Stimulated activated CD8-positive, alpha-beta memory T cell treated with anti-CD3 and anti-CD28 coated beads, Interleukin-15, amount 100 ng/mL, for 1 hour (primary cell): Measurements from ENCODE around the gene VPS51.
"Not testable (repeated sequence)": the region's sequence is repeated elsewhere in the genome, so short reads cannot be mapped to it uniquely, and the experiment has no call there.

ENCODE experiments used
- DNase-seq: peaks from one replicate; pipeline ENCODE4 v3.0.0-alpha.2; 2020; ENCODE audit warnings: low read depth

Gene VPS51

DNA sequence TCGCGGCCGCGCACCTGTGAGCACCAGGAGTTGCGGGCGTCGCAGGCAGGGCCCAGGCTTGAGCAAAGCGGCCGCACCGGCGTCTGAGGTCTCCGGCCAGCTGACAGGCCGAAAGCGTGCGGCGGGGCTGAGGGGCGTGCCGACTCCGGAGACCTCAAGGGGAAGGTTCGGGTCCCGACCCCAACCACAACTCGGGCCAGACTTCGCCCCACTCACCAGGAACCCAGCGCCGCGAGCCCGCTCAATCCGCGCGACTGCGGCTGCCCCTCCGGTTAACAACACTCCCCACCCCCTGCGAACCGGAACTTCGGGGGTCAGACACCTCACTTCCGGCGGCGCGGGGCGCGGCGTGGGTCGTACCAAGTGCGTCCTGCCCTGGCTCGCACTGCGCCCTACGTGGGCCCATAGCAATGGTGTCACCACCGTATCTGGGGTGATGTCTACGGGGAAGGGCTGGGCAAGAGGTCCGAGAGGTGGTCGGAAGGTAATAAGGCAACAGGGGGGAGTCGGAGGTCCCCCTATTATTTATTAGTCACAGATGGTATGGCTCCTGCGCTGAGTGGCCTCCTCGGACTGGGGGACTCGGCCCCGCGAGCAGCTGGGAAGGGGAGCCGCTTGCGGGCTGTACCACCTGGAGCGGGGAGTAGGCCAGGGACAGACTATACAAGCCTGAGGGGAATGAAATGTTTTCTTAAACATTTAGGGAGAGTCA, 38.4 kb downstream of the VPS51 start, which contains the start of gene SYVN1:
Gene SYVN1 (minus strand): TSS at position 280 of the 712 bp plus-strand sequence. CDS start 918 bp downstream, outside the sequence.
- peak; percentile 81 for DNase-seq

DNA sequence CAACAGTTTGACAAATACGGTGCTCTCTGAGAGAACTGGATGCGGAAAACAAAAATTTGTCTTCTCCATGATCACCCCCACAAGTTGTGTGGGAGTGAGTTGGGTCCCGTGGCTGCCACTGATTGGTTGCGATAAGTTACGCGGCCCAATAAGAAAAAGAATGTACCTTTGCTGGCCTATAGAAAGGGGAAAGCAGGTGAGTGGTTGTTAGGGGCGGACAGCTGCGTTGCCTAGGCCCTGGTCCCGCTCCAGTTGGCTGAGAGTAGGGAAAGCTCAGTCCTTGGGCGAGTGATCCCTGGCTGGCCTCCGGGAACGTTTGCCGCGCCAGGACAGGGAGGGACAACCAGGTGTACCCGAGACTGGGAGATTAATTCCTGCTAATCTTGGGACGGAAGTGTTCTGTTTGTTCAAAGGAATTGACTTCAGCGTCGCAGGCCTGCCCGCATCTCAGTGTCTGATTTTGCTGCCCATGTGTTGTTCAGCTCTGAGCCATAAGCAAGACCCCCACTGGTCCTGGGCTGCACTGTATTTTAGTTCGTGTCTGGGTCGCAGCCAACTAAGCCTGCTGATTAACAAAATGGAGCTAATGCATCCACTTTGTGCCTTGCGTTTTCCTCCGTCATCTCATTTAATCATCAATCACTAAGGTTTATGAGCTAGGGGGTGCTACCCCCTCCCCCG, 39.1 kb downstream of the VPS51 start:
- peak; percentile 59 for DNase-seq

- DNase-seq = no peak
Observed at GRCh38 chr11:65135633-65136145, 39.7 kb downstream of the VPS51 start.

- DNase-seq = no peak
Observed at GRCh38 chr11:65136515-65137096, 40.6 kb downstream of the VPS51 start.

DNA sequence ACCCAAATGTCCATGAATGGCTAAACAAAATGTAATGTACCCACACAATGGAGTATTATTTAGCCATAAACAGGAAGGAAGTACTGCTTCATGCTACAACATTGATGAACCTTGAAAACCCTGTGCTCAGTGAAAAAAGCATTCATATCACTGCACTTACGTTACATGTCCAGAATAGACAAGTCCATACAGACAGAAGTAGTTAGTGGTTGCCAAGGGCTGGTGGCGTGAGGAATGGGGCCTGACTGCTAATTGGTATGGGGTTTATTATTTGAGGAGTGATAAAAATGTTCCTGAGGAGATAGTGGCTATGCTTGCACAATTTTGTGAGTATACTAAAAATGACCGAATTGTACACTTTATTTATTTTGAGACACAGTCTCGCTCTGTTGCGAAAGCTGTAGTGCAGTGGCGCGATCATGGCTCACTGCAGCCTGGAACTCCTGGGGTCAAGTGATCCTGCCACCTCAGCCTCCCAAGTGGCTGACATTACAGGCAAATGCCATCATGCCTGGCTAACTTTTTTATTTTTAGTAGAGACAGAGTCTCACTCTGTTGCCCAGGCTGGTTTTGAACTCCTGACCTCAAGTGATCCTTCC, 46.0 kb downstream of the VPS51 start:
- DNase-seq = no peak

- DNase-seq = no peak
Observed at GRCh38 chr11:65147352-65148075, 51.5 kb downstream of the VPS51 start.

DNA sequence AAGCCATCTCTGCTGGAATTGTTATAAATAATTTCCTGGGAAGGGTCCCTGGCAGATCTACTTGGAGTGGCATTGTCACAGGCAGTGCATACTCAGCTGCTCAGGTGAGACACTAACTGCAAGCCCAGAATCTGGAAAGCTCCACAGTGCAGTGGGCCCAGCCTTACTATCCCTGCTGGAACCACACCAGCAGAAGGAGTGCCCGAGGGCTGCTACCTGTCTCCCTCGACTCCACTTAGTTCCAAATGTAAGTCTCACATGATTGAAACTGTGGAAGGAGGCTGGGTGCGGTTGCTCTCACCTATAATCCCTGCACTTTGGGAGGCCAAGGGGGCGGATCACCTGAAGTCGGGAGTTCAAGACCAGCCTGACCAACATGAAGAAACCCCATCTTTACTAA, 52.6 kb downstream of the VPS51 start:
- no peak for DNase-seq

GRCh38 chr11:65150131-65150508, 54.1 kb downstream of the VPS51 start:
- not testable (repeated sequence) for DNase-seq

GRCh38 chr11:65150509-65151299, 54.7 kb downstream of the VPS51 start:
- no peak for DNase-seq

DNA sequence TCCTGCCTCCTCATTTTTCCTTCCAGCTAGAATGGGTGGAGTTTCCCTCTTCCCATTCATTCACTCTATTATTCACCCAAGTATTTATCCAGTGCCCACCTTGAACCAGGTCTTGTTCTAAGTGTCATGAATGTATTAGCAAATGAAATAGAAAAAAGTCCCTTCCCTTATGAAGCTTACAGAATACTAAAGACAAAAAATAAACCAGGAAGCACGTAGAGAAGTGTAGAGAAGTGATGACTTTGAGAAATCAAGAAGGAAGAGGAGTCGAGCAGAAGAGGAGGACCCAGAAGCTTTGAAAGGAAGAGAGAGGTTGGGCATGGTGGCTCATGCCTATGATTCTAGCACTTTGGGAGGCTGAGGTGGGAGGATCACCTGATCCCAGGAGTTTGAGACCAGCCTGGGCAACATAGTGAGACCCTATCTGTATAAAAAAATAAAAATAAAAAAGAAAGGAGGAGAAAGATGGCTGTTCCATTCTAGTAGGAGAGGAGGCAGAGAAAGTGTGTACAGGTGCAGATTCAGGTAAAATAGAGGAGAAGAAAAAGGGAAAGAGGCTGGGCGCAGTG, 55.4 kb downstream of the VPS51 start:
- DNase-seq = no peak

DNA sequence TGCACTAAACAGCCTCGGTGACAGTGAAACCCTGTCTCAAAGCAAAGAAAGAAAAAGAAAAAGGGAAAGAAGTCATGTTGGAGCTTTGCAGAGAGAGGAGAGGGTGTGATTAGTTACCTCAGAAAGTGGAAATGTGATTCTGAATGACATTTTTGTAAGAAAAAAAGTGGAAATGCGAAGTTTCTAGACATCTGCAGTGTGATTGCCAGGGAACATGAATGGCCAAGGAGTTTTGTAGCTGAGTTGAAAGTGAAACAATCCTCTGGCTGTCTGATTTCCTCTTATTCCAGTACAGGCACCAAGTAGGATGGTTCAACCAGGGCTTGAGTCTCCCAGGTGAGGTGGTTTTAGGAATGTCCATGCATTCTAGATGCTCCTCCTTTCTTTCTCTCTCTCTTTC, 56.1 kb downstream of the VPS51 start:
- no peak for DNase-seq

DNA sequence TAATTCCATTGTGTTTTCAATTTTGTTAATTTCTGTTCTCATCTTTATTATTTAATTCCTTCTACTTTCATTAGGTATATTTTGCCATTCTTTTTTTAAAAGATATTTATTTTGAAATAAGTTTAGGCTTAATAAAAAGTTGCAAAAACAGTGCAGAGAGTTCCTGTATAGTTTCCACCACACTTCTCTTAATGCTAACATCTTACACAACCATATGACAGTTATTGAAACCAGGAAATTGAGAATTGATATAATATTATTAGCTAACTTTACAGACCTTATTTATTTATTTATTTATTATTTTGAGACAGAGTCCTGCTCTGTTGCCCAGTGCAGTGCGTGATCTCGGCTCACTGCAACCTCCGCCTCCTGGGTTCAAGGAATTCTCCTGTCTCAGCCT, 60.2 kb downstream of the VPS51 start:
- no peak for DNase-seq

DNA sequence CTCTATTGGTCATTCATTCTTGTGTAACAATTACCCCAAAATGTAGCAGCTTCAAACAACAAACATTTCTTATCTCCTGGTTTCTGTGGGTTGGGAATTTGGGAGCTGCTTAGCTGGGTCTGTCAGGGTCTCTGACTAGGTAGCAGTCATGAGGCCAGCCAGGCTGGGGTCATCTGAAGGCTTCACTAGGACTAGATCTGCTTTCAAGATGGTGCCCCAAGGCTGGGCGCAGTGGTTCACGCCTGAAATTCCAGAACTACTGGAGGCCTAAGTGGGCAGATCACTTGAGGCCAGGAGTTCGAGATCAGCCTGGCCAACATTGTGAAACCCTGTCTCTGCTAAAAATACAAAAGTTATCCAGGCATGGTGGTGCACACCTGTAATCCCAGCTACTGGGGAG, 60.9 kb downstream of the VPS51 start:
- DNase-seq = no peak

DNA sequence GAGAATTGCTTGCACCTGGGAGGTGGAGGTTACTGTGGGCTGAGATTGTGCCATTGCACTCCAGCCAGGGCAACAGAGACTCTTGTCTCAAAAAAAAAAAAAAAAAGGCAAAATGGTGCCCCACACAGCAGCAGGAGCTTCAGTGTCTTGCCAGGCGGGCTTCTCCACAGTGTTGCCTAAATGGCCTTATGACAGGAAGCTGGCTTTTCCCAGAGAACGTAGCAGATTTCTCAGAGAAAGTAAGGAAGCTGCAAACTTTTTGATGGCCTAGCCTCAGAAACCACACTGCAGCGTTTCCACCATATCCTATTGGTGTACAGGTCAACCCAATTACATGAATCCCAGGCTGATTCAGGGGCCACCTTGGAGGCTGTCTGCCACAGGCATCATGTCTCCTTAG, 61.3 kb downstream of the VPS51 start:
- DNase-seq = no peak

- DNase-seq = no peak
Observed at GRCh38 chr11:65159012-65159411, 63.0 kb downstream of the VPS51 start.

DNA sequence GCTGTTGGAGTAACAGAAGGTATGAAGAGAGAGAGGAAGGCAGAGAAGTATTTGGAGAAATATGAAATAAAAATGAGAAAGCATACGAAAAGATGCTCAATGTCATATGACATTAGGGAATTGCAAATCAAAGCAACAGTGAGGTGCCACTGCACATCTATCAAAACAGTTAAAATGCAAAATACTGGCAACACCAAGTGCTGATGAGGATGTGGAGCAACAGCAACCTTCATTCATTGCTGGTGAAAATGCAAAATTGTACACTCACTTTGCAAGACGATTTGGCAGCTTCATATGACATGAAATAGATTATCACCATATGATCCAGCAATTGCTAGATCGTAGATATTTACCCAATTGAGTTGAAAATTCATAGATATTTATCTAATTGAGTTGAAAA, 64.6 kb downstream of the VPS51 start:
- no peak for DNase-seq
